CD4-positive, alpha-beta T cell treated with Interferon gamma for 1 hour (primary cell): Measurements from ENCODE around the gene ZNF212.

ENCODE experiments used
- DNase-seq: peaks from one replicate; pipeline ENCODE4 v3.0.0-alpha.2; 2020

ZNF212 gene

DNA sequence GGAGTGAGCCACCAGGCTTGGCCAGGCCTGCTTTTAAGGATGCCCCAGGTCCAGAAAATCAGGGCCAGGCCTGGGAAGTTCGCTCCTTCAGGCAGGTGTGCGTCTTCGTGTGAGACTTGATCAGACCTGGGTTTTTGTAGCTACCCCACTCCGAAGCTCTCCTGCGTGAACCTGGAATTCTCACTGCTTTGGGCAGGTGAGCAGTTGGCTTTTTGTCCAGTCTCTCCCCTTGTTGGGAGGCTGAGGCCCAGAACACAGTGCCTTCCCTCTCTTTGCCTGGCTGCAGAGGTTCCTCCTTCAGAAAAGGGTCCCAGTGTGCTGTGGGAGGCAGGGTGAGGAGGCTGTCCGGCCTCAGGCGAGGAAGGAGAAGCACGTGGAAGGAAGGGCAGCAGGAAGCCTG lies 49.8 kb downstream of the ZNF212 start:
- no peak for DNase-seq

DNA sequence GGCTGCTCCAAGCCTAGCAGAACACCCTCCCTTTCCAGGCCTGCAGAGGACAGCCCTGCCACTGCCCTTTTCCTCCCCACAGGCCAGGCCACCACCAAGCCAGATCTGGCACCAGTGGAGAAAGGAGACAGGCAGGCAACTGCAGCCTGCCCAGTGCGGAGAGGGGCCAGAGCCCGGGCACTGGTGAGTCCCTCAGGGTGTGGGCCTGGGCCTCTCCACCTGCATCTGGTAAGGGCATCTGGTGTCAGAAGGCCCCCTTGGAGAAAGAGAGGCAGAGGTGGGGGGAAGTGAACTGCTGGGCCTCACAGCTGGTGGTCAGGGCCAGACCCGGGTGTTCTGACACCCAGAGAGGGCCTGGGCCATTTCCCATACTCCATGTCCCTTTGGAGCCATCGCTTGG lies 50.4 kb downstream of the ZNF212 start:
- no peak for DNase-seq

DNA sequence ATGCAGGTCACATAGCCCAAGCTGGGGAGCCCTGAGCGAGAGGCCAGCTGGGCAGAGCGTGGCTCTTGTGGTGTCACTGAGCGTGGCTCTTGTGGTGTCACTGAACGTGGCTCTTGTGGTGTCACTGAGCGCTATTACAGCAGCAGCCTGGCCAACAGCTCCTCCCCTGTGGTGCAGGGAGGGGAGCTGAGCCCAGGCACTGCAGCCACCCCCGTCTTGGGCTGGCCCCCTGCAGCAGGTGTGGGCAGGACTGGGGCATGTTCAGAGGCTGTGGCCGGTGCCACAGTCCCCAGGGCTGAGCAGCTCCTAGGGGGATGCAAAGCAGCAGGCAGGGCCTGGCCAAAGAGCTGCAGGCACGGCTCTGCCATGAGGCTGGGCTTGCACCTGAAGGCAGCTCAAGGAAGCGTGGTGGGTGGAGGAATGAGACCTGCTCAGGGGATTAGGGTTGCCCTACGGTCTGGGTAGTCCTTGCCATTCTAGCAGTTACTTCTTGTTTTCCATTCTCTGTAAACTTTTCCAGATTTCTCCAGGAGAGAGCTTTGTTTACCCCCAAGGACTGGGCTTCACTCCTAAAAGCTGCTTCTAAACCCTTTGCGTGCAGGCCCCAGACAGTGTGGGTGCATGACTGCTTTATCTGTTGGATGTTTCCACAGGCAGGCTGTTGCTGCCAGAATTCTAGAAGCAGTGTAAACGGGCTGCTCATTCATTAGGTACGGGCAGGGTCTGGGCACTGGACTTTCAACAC lies 51.8 kb downstream of the ZNF212 start:
- no peak for DNase-seq

DNA sequence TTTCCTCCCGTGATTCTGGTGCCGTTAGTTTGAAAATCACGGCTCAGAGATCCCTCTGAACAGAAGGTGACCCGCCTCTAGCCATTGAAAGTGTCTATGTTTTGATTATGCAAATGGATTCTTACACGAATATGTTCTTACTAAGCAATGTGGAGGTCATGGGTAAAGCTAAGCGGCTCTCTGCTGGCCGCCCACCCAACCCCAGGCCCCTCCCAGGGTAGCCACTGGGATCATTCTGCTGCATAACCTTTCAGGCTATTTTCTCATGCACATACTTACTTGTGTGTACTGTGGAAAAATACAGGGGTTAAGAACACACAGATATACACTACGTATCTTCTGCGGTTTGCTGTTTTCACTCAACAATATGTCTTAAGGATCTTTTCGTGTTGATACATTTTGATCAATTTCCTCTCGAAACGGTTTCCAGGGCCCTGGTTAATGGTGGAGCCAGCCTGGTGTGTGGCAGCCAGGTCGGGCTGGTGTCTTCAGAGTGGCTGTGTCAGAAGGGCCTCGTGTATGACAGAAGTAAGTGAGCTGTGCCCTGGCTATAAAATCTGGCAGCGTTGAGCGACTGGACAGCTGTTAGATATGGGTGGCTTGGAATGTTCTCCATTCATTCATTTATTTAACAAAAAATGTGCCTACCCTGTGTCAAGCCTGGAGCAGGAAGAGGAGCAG lies 52.5 kb downstream of the ZNF212 start:
- no peak for DNase-seq

DNA sequence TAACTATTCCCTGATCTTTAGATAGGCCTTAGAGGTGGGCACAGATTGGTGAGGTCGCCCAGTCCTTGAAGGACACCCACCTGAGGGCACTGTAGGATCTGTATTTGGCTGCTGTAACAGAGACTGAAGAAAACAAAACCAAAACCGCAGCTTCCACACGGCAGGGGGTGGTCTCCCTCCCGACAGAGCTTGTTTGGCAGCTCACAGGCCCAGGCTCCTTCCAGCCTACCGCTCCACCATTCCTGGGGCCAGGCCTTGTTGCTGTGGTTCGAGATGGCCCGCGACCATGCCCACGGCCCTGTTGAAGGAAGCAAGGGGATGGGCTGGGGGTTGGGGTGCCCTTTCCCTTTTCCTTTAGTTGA lies 53.0 kb downstream of the ZNF212 start:
- DNase-seq = no peak

DNA sequence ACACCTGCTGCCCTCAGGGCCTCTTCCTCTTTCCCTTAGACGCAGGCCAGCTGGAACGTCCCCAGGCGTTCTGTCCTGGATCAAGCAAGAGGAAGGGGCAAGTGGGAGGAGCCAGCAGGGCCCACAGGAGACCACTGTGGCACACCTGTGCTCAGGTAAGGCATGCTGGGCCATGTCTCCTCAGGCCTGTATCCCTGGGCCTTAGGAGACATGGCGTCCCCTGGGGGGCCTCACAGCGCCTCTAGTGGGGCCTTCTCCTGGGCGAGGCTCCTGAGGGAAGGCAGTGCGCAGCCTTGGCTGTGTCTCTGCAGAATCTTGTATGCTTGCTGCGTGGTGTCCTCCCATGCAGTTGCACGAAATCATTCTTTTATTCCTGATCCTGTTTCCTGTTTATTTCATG lies 53.9 kb downstream of the ZNF212 start:
- DNase-seq = no peak

DNA sequence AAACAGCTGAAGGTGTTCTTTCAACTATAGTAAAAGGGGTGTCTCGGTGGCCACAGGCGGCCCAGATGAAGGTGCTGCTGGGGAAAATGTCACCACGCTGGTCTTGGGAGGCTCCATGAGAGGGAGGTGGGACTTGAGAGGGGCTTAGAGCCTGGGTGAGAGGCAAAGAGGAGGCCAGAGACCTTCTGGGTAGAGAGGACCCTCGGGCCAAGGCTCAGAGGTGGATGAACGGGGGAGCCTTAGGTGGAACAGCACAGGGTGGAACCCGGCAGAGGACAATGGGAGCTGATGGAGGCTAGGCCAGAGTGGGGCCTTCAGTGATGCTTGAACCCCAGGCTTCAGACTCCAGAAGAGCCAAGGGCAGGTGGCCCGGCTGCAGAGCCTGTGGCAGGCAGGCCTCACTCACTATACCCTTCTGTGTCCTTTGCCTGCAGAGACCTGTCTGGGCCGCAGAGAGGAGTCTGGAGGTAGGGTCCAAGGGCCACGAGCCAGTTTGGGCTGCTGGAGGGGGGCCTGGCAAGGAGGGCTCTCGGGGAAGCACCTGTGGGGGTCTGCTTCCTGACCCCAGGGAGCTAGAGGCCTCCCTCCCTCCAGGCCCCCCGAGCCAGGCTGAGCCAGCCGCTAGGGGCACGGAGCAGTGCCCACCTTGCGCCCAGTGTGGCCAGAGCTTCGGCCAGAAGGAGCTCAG lies 54.6 kb downstream of the ZNF212 start:
- DNase-seq = no peak

DNA sequence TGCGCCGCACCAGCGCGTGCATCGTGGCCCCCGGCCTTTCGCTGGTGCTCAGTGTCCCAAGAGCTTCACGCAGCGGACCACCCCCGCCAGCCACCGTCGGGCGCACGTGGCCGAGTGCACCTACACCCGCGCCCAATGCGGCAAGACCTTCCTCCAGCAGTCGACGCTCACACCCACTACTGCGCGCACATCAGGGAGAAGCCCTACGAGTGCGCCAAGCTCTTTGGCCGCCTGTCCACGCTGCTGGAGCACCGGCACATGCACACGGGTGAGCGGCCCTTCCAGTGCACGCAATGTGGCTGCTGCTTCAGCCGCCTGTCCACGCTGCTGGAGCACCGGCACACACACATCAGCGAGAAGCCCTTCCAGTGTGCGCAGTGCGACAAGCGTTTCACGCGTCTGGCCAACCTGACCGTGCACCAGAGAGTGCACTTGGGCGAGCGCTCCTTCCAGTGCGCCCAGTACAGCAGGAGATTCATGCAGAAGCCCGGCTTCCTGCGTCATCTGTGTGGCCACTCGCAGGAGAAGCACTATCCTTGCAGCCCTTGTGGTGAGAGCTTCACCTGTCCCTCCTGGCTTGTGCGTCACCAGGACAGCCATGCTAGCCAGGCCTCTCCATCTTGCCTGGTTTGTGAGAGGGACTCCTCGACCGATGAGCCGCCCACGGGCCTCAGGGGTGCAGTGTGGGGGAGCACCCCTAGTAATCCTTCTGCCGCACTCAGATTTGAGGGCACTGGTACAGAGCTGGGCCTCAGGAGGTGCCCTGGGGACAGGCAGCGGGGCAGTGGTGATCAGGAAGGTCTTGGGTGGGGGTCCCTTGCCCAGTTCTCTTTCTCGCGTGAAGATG lies 55.4 kb downstream of the ZNF212 start:
- DNase-seq = no peak

DNA sequence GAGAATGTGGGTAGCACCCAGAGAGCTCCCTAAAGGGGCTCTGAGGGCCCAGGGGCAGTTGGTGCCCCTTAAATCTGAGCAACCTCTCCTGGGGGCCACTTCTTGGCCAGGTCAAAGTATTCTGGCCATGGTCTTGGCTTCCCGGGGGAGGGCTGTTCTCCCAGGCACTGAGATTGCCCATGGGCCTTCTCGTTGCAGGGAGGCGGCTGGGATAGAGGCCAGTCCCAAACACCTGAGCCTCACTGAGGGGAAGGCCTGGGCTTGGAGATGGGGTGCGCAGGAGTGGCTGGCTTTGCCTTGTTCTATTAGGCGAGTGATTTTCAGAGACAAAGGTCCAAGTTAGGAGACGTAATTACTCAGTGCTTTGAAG lies 56.0 kb downstream of the ZNF212 start:
- no peak for DNase-seq

DNA sequence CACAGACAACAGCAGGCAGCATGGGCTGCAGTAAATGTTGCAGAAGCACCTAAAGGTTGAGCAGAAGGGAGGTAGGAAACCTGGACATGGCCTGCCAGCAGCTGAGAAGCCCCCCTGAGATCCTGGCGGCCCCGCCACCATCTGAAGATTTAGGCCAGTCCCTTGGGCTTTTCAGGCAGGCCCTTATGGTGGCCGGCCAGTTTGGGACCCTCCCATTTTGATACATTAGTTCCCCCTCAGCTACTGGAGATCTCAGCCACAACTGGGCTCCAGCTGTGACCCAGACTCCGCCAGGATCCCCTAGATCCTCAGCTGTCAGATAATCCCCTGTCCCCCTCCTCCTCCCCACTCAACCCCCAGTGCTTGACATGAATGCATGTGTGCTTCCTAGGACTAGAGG lies 56.9 kb downstream of the ZNF212 start:
- DNase-seq = no peak

DNA sequence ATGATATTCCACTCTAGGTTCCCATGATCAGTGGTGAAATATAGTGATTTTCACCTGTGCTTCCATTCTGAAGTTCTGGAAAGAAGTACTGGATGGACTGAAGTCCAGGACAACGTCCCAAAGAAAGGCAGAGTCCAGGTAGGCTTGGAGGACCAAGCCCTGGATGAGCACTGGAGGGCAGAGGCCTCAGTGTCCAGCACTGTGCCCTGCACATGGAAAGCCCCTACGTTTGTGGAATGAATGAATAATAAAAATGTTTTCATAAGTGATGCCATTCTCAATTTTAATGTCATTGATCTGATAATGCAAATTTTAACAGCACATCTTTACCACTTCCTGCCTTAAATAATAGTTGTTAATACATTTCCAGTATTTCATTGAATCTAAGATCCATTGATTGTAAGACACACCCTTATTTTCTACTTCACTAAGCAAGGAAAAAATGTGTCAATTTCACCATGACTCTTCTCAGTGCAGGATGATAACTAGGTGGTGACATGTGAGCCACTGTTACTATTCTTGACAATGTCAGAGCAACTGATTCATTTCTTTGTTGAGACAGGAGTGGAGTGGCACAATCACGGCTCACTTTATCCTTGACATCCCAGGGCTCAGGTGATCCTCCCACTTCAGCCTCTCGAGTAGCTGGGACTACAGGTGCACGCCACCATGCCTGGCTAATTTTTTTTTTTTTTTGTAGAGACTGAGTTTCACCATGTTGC lies 57.7 kb downstream of the ZNF212 start:
- no peak for DNase-seq

DNA sequence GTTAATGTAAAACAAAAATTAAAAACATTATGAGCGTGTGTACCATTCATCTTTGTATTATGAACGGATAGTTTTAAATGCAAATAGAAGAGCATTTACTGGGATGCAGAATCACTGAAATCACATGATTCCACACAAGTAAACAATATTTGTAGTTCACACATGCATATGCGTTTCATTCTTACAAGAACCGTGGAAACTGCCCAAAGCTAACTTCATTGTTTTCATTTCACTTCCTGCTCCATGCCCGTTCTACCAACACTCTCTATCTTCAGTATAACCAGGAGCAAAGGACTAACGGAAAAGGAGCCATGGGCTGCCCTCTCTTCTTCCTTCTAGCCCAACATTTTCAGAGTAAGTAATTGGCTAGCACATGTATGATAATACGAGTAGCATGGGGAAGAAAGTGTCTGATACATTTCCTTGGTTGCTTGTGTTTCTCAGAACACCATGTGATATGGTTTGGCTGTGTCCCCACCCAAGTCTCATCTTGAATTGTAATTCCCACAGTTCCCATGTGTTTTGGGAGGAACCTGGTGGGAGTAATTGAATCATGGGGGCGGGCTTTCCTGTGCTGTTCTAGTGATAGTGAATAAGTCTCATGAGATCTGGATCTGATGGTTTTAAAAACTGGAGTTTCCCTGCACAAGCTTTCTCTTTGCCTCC lies 61.3 kb downstream of the ZNF212 start:
- no peak for DNase-seq

DNA sequence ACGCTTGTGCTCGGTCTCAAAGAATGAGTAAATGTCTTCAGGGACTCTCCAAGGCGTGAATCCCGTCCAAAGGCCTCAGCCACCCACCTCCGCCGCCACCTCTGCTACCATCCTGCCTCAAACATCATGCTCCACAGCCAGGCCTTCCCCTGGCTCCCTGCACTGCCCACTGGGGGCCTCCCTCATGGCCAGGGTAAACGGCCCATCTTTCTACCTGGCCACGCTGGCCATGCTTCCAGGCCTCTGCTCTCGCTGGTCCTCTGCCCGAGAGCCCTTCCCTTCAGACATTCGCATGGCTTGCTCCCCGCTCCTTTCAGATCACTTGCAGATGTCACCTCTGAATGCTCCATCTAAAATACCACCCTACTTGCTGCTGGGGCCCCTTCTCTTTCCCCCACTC lies 62.8 kb downstream of the ZNF212 start:
- DNase-seq = no peak

DNA sequence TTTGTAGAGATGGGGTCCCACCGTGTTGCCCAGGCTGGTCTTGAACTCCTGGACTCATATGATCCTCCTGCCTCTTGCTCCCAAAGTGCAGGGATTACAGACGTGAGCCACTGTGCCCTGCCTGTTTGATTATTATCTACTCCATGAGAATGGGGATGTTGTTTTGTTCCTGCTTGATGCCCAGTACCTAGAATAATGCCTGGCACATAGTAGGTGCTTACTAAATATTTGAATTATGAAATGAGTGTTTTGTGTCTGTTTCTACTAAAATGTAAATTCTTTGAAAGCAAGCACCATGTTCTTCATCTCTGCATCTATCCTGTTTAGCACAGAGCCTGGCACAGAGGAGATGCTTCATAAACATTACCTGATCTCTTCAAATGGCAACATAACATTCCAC lies 63.4 kb downstream of the ZNF212 start:
- no peak for DNase-seq

DNA sequence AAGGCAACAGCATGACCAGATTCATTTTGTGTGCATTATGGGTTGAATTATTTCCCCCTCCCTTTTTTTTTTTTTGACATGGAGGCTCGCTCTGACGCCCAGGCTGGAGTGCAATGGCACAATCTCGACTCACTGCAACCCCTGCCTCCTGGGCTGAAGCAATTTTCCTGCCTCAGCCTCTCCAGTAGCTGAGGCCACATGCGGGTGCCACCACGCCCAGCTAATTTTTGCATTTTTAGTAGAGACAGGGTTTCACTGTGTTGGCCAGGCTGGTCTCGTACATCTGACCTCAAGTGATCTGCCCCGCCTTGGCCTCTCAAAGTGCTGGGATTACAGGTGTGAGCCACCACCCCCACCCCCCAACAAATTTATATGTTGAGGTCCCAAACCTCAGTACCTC lies 64.6 kb downstream of the ZNF212 start:
- DNase-seq = no peak
